GM21619 (cell line): Measurements from ENCODE around the gene SLC25A27.

Experiments used
- ATAC-seq: cut with Tn5 transposase; IDR thresholded peaks from one replicate; pipeline ENCODE4 v1.9.1; 2021; ENCODE audit not compliant: unreplicated experiment

SLC25A27 gene

GRCh38 chr6:46651006-46651405 lies 1.8 kb upstream of the SLC25A27 start:
- no peak for ATAC-seq

- ATAC-seq = no peak
These were observed 959 bp upstream of the SLC25A27 start for GRCh38 chr6:46651816-46652215.

- ATAC-seq = no peak
These were observed 558 bp upstream of the SLC25A27 start for GRCh38 chr6:46652232-46652602.

- no peak for ATAC-seq
These were observed 842 bp downstream of the SLC25A27 start for GRCh38 chr6:46653439-46654195.

GRCh38 chr6:46655803-46656202 lies 3.0 kb downstream of the SLC25A27 start:
- ATAC-seq = no peak

- no peak for ATAC-seq
These were observed 4.9 kb downstream of the SLC25A27 start for GRCh38 chr6:46657642-46658041.

- no peak for ATAC-seq
These were observed 8.7 kb downstream of the SLC25A27 start for GRCh38 chr6:46661483-46661882.

- ATAC-seq = no peak
These were observed 14.6 kb downstream of the SLC25A27 start for GRCh38 chr6:46667377-46667776.

GRCh38 chr6:46674410-46674809 lies 21.6 kb downstream of the SLC25A27 start:
- no peak for ATAC-seq

GRCh38 chr6:46676604-46677313 lies 24.0 kb downstream of the SLC25A27 start:
- ATAC-seq = no peak

GRCh38 chr6:46677314-46677654 lies 24.5 kb downstream of the SLC25A27 start:
- ATAC-seq = no peak

GRCh38 chr6:46684771-46685170 lies 32.0 kb downstream of the SLC25A27 start:
- ATAC-seq = no peak

- no peak for ATAC-seq
These were observed 34.9 kb downstream of the SLC25A27 start, which contains the start of gene TDRD6 for GRCh38 chr6:46687619-46688097. TDRD6 (plus strand) TSS chr6:46687885; CDS start chr6:46688129, 244 bp downstream.

- no peak for ATAC-seq
These were observed 35.6 kb downstream of the SLC25A27 start for GRCh38 chr6:46688117-46688965.

- ATAC-seq = no peak
These were observed 36.2 kb downstream of the SLC25A27 start for GRCh38 chr6:46688966-46689335.

- ATAC-seq = no peak
These were observed 36.9 kb downstream of the SLC25A27 start for GRCh38 chr6:46689657-46690056.

- no peak for ATAC-seq
These were observed 37.5 kb downstream of the SLC25A27 start for GRCh38 chr6:46690141-46690755.

- ATAC-seq = no peak
These were observed 38.2 kb downstream of the SLC25A27 start for GRCh38 chr6:46690911-46691451.

- ATAC-seq = no peak
These were observed 47.2 kb downstream of the SLC25A27 start for GRCh38 chr6:46699970-46700369.

- ATAC-seq = no peak
These were observed 51.8 kb downstream of the SLC25A27 start for GRCh38 chr6:46704562-46704961.

GRCh38 chr6:46706464-46706863 lies 53.7 kb downstream of the SLC25A27 start:
- ATAC-seq = no peak
